C4-2B (cell line): ENCODE results near the gene TAF11L7.
"Not testable (repeated sequence)": the region's sequence is repeated elsewhere in the genome, so short reads cannot be mapped to it uniquely, and the experiment has no call there.

Source experiments
- ZFX ChIP-seq: fragments of 450-650 bp; IDR thresholded peaks from 2 replicates; pipeline ENCODE4 v1.6.1; 2017
- TF ChIP-seq, protein P1 (sequence below): fragments of 450-650 bp; conservative IDR thresholded peaks from 2 replicates; pipeline ENCODE4 v1.5.1; 2017; ENCODE audit warnings: mild to moderate bottlenecking

DNA sequence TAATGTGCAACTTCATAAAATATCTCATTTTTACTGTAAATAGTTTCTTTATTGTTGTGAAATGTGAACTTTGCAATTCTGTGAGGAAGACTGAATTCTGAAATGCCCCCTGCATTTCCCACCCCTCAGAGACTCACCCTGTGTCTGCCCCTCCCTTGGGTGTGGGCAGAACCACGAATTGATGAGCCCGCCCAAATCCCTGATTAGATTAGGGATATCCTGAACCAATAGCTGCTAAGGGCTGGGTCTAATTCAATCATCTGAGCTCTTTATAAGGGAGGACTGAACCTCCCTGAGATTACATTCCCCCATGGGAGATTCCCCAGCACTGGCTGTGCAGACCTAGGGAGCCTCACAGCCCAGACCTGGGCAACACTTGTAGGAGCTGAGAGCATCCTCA is 24.5 kb upstream of the TAF11L7 start, which contains the start of gene TAF11L12:
- TF ChIP-seq, protein P1, sequence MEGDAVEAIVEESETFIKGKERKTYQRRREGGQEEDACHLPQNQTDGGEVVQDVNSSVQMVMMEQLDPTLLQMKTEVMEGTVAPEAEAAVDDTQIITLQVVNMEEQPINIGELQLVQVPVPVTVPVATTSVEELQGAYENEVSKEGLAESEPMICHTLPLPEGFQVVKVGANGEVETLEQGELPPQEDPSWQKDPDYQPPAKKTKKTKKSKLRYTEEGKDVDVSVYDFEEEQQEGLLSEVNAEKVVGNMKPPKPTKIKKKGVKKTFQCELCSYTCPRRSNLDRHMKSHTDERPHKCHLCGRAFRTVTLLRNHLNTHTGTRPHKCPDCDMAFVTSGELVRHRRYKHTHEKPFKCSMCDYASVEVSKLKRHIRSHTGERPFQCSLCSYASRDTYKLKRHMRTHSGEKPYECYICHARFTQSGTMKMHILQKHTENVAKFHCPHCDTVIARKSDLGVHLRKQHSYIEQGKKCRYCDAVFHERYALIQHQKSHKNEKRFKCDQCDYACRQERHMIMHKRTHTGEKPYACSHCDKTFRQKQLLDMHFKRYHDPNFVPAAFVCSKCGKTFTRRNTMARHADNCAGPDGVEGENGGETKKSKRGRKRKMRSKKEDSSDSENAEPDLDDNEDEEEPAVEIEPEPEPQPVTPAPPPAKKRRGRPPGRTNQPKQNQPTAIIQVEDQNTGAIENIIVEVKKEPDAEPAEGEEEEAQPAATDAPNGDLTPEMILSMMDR: not testable (repeated sequence)
- TF ChIP-seq ZFX: not testable (repeated sequence)
